ENCODE data around the gene OTX2. TPM values are rescaled to one million over a fixed set of nuclear protein-coding genes. Genes with fewer than 3 reads are reported as not detected.

Gene OTX2
- total and polyA plus RNA-seq, 2 experiments from 2014 or later = 0.11 to 0.53 TPM

- Histone ChIP-seq H3K9me3 (ENCODE audit: low read depth) (no peaks in the 10 kb centered on the region), H3K27ac (no peak overlapping the region), H4K20me1 (ENCODE audit: insufficient read depth, poor library complexity, severe bottlenecking) (no peaks in the 10 kb centered on the region), H3K9me2 (replicated peaks; ENCODE audit: insufficient read depth) (no peaks in the 10 kb centered on the region), H3K4me3 (no peak overlapping the region), H3K27me3 (peaks cover 100% of the 10 kb centered on the region), H3K36me3 (replicated peaks; ENCODE audit: insufficient read depth, low read depth) (no peaks in the 10 kb centered on the region), H3K79me2 (no peaks in the 10 kb centered on the region), H3K4me2 (peak overlapping the region; percentile 80), H3K4me1 (ENCODE audit: insufficient read depth) (peaks cover 13% of the 10 kb centered on the region), H2AFZ (peak overlapping the region; percentile 76)
- 9% methylated on average over 41 of the region's 41 CpGs for WGBS (ENCODE audit: low lambda C conversion rate, missing lambda C conversion rate)
- DNase-seq (ENCODE audit: low spot score) = no peak
- TF ChIP-seq CTCF (IDR thresholded peaks at IDR 0.05; ENCODE audit: poor library complexity) (no peak), EZH2phosphoT487 (IDR thresholded peaks at IDR 0.05; ENCODE audit: low read depth, severe bottlenecking, unreplicated experiment) (peak; percentile 81), EZH2 (IDR thresholded peaks at IDR 0.05; ENCODE audit: borderline replicate concordance) (peak; percentile 96)
Measured at GRCh38 chr14:56798447-56799342, 11.6 kb downstream of the OTX2 start.

- TF ChIP-seq EZH2phosphoT487 (IDR thresholded peaks at IDR 0.05; ENCODE audit: low read depth, severe bottlenecking, unreplicated experiment) (peak; percentile 23), EZH2 (IDR thresholded peaks at IDR 0.05; ENCODE audit: borderline replicate concordance) (peak; percentile 71), CTCF (IDR thresholded peaks at IDR 0.05; ENCODE audit: poor library complexity) (no peak)
- H3K79me2 ChIP-seq = no peaks in the 10 kb centered on the region
- H3K4me3 ChIP-seq = no peak overlapping the region
- DNase-seq (ENCODE audit: low spot score) = peak; percentile 9
- peak overlapping the region; percentile 80 for H3K4me2 ChIP-seq
- no peaks in the 10 kb centered on the region for H4K20me1 ChIP-seq (ENCODE audit: insufficient read depth, poor library complexity, severe bottlenecking)
- peak overlapping the region; percentile 76 for H2AFZ ChIP-seq
- H3K9me2 ChIP-seq (replicated peaks; ENCODE audit: insufficient read depth) = no peaks in the 10 kb centered on the region
- H3K4me1 ChIP-seq (ENCODE audit: insufficient read depth) = peaks cover 13% of the 10 kb centered on the region
- H3K27ac ChIP-seq = no peak overlapping the region
- H3K36me3 ChIP-seq (replicated peaks; ENCODE audit: insufficient read depth, low read depth) = no peaks in the 10 kb centered on the region
- WGBS (ENCODE audit: low lambda C conversion rate, missing lambda C conversion rate) = 5% methylated on average over 51 of the region's 77 CpGs
- H3K27me3 ChIP-seq = peaks cover 100% of the 10 kb centered on the region
- no peaks in the 10 kb centered on the region for H3K9me3 ChIP-seq (ENCODE audit: low read depth)
Measured at GRCh38 chr14:56797569-56798446, 12.5 kb downstream of the OTX2 start.

- Histone ChIP-seq H3K4me2 (peak overlapping the region; percentile 80), H3K27me3 (peaks cover 100% of the 10 kb centered on the region), H3K4me3 (no peak overlapping the region), H3K9me2 (replicated peaks; ENCODE audit: insufficient read depth) (no peaks in the 10 kb centered on the region), H3K79me2 (no peaks in the 10 kb centered on the region), H3K9me3 (ENCODE audit: low read depth) (no peaks in the 10 kb centered on the region), H3K4me1 (ENCODE audit: insufficient read depth) (peaks cover 13% of the 10 kb centered on the region), H3K36me3 (replicated peaks; ENCODE audit: insufficient read depth, low read depth) (no peaks in the 10 kb centered on the region), H3K27ac (no peak overlapping the region), H4K20me1 (ENCODE audit: insufficient read depth, poor library complexity, severe bottlenecking) (no peaks in the 10 kb centered on the region), H2AFZ (peak overlapping the region; percentile 76)
- 17% methylated on average over 23 of the region's 23 CpGs for WGBS (ENCODE audit: low lambda C conversion rate, missing lambda C conversion rate)
- TF ChIP-seq EZH2 (IDR thresholded peaks at IDR 0.05; ENCODE audit: borderline replicate concordance) (no peak), CTCF (IDR thresholded peaks at IDR 0.05; ENCODE audit: poor library complexity) (no peak)
- DNase-seq (ENCODE audit: low spot score) = no peak
Measured at GRCh38 chr14:56797003-56797568, 13.2 kb downstream of the OTX2 start.

All from hepatocyte (in vitro differentiated cells).